Activated CD4-positive, alpha-beta T cell treated with anti-CD3 and anti-CD28 coated beads for 4 hours (primary cell): Measurements from ENCODE around the gene FBXL3.
"Not testable (repeated sequence)": the region's sequence is repeated elsewhere in the genome, so short reads cannot be mapped to it uniquely, and the experiment has no call there.

Experiments used
- DNase-seq, 2 donors: peaks; one replicate each; pipeline ENCODE4 v3.0.0-alpha.2; 2020

FBXL3 gene

GRCh38 chr13:76980075-76980718 lies 46.8 kb downstream of the FBXL3 start:
- DNase-seq = peak; percentile 79 to 87

- no peak for DNase-seq
Observed at GRCh38 chr13:76976929-76977328, 50.0 kb downstream of the FBXL3 start.

GRCh38 chr13:76976490-76976889 lies 50.5 kb downstream of the FBXL3 start:
- DNase-seq = no peak

GRCh38 chr13:76975863-76976262 lies 51.1 kb downstream of the FBXL3 start:
- no peak for DNase-seq

GRCh38 chr13:76974618-76974975 lies 52.4 kb downstream of the FBXL3 start:
- no peak for DNase-seq

- DNase-seq = no peak
Observed at GRCh38 chr13:76973920-76974617, 52.9 kb downstream of the FBXL3 start.

GRCh38 chr13:76971851-76972829 lies 54.8 kb downstream of the FBXL3 start:
- no peak for DNase-seq

GRCh38 chr13:76971215-76971614 lies 55.7 kb downstream of the FBXL3 start:
- DNase-seq = no peak

- no peak for DNase-seq
Observed at GRCh38 chr13:76969488-76970365, 57.2 kb downstream of the FBXL3 start.

GRCh38 chr13:76968041-76968440 lies 58.9 kb downstream of the FBXL3 start:
- no peak for DNase-seq

- DNase-seq = no peak
Observed at GRCh38 chr13:76967031-76967430, 59.9 kb downstream of the FBXL3 start.

GRCh38 chr13:76965759-76966421 lies 61.1 kb downstream of the FBXL3 start:
- DNase-seq = no peak

GRCh38 chr13:76959734-76960133 lies 67.2 kb downstream of the FBXL3 start:
- not testable (repeated sequence) for DNase-seq

GRCh38 chr13:76958841-76959432 lies 68.0 kb downstream of the FBXL3 start:
- DNase-seq = no peak

- no peak for DNase-seq
Observed at GRCh38 chr13:76955661-76956060, 71.3 kb downstream of the FBXL3 start.
